GM21390 (cell line): ENCODE measurements around the gene NAA10.

Experiments used
- ATAC-seq: cut with Tn5 transposase; IDR thresholded peaks from one replicate; pipeline ENCODE4 v1.9.1; 2021; ENCODE audit not compliant: unreplicated experiment

The NAA10 gene

GRCh38 chrX:153930011-153930910, 4.6 kb downstream of the NAA10 start:
- ATAC-seq: no peak

- ATAC-seq: no peak
These were observed 5.3 kb downstream of the NAA10 start for GRCh38 chrX:153929576-153929975.

GRCh38 chrX:153928846-153929245, 6.0 kb downstream of the NAA10 start:
- ATAC-seq: no peak

- peak; percentile 67 for ATAC-seq
These were observed 6.7 kb downstream of the NAA10 start for GRCh38 chrX:153927922-153928760.

- no peak for ATAC-seq
These were observed 7.2 kb downstream of the NAA10 start for GRCh38 chrX:153927672-153927921.

GRCh38 chrX:153926858-153927671, 7.8 kb downstream of the NAA10 start:
- ATAC-seq: no peak

GRCh38 chrX:153926552-153926857, 8.3 kb downstream of the NAA10 start:
- ATAC-seq: no peak

GRCh38 chrX:153925739-153926551, 8.9 kb downstream of the NAA10 start, which contains the start of gene ARHGAP4:
Gene ARHGAP4 (minus strand): TSS chrX:153926264. CDS start chrX:153926202, 62 bp downstream.
- no peak for ATAC-seq

GRCh38 chrX:153925387-153925738, 9.5 kb downstream of the NAA10 start:
- no peak for ATAC-seq

DNA sequence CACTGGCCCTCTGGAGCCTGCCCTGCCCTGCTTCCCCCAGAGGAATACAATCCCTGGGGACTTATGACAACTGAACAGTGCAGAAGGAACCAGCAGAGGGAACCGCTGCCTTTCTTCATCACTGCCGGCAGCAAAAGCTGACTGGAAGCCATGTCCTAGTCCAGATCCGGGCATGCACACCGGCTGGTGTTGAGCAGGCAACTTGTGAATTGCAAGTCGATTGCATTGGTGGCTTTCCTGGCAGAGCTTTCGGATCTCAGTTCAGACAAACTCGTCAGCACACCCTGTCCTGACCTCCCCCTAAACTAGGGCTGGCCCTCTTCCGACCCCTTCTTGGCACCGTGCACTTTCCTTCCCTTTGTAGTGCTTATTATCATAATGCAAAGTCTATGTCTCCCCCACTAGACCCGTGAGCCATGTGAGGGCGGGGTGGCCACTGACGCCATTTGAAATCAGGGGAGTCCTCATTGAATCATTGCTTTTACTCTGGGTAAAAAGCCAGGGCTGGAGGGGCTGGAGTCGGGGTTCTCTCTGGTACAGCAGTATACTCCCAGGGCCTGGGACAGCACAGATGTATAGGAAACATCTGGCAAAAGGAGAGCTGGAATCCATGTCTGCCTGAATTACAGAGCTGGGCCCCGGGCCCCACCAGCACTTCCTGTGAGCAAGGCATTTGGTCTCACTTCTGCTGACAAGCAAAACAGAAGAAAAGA, 10.5 kb downstream of the NAA10 start:
- no peak for ATAC-seq

DNA sequence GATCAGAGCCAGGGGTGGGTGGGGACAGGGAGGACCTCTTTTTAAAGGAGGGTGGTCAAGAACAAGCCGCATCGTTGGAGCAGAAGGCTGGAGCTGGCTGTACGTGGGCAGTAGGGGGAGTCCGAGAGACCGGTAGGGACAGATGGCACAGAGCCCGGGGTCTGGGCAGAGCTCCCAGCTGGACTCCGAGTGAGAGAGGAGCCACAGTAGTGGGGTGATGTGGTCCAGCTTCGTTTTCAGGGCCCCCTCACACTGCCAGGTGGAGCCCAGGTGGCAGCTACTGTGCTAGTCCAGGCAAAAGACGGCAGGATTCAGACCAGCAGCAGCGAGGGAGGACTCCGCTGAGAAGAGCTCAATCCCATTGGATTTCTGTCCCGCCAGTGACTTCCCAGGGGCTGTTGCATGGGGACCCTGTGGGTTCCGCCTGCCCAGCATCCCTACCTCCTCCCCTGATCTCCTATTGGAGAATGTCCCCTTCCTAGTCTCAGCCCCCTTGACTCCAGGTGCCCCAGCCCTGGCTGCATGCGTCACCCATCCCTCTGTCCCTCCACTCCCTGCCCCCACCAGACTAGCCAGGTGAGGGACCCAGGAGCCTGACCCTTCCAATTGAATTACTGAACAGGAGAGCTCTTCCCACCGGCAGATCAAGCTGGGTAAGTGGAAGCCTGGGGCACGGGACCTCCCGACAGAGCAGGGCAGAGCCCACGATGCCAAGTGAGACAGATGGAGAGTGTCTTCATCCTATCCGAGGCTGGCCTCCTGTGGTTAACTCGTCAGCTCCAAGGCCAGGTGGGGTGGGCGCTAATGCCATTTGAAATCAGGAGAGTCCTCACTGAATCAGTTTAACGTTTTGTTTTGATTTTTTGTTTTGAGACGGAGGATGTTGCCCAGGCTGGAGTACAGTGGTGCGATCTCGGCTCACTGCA, 11.6 kb downstream of the NAA10 start:
- ATAC-seq: no peak

- no peak for ATAC-seq
These were observed 13.1 kb downstream of the NAA10 start for GRCh38 chrX:153921511-153922446.

- ATAC-seq: no peak
These were observed 13.8 kb downstream of the NAA10 start for GRCh38 chrX:153921070-153921469.

DNA sequence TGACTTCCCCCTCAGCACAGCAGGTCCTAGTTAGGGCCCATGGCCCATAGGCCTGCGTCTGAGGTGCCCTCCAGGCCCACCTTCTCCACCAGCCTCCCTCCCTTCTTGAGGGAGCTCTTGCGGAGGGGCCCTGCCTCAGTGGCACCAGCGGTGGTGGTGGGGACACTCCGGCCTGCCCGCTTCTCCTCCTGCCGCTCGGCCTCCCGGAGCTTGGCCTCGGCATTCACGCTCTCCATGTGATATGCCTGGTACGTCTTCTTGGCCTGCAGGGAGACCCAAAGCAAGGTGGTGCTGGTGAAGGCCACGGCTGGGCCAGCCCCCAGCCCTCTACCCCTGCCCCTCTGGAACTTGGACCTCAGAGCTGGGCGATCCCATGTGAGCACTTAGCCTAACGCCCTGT, 14.3 kb downstream of the NAA10 start:
- ATAC-seq: no peak

- no peak for ATAC-seq
These were observed 15.6 kb downstream of the NAA10 start for GRCh38 chrX:153919281-153919680.

DNA sequence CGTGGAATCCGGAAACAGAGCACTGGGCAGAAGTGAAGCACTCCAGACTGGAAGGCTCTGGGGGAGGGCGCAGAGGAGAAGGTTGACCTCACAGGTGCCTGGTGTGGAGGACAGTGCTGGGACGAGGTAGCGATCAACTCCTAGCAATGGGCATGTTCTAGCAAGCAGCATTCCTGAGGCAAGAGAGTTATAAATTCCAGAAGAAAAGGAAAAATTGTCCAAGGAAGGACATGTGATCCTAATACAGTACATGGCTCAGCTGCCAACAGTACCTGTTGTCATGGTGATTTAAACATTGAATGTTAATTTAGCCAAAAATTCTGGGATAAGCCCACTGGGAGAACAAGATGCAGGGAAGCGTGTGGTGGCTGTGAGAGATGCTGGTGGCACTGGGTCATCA, 17.0 kb downstream of the NAA10 start:
- ATAC-seq: no peak

DNA sequence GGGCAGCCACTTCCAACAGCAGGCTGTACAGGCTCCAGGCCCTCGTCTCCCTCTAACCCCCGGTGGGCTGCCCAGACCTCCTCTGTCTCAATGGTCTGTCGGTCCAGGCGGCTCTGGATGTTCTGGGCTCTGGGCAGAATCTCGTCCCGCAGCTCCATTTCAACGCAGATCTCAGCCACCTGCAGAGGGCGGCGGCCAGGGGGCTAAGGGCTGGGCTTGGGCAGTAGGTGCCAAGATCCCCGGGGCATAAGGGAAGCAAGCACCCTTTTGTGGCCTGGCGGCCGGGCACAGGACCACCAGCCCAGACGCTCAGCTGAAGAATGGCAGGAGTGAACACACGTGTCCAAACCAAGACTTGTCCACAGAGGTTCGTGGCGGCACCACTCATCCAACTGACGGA, 21.1 kb downstream of the NAA10 start:
- ATAC-seq: no peak

DNA sequence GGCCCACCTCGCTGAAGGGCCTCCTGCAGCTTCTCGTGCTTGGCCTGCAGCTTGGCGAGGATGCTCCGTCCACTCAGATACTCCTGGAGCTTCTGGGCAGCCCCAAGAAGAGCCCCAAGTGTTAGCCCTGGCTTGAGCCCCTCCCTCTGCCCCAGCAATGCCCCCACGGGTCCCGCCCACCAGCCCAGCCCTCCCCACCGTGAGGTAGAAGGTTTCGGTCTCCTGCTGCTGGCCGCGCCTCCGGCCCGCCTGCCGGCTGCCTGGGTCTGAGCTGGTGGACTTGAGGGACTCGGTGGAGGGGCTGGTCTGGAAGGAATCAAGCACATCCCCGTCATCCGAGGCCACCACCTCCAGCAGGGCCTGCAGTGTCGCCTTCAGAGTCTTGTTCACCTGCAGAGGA, 21.6 kb downstream of the NAA10 start:
- ATAC-seq: no peak
